CD4-positive, alpha-beta T cell (primary cell): ENCODE measurements around the gene ASCC2. TPM values are rescaled to one million over a fixed set of nuclear protein-coding genes. Genes with fewer than 3 reads are reported as not detected.

Experiments
- ATAC-seq: fragments of 200-7000 bp; cut with Tn5 transposase; one replicate; pipeline ENCODE4 v1.10.0; 2022; ENCODE audit warnings: mild to moderate bottlenecking; ENCODE audit not compliant: poor library complexity
- CTCF ChIA-PET: fragments of 350-600 bp; sonication (Branson Sonifier 250); formaldehyde crosslinking; loops from one replicate; lab custom pipeline; 2021; ENCODE audit warnings: antibody characterized with exemption, inconsistent platforms; lab: Charles Lee
- POLR2A ChIA-PET: fragments of 350-600 bp; sonication (Branson Sonifier 250); formaldehyde crosslinking; loops from one replicate; lab custom pipeline; 2021; ENCODE audit warnings: antibody characterized with exemption, inconsistent platforms; lab: Charles Lee
- DNase-seq, 14 experiments: peaks; one replicate each; pipeline ENCODE4 v3.0.0-alpha.2; 2013 to 2020; ENCODE audit warnings: mixed read lengths in 2 of 14
- H3K27ac ChIP-seq, 2 donors: one replicate each; pipeline versions ENCODE4 v1.5.1 to v1.7.0; 2013; ENCODE audit warnings: low read length in 2 of 2, low read depth in 1 of 2, mild to moderate bottlenecking in 1 of 2
- H3K27me3 ChIP-seq, 2 experiments: 1 replicate in 1 of 2; 2 replicates in 1 of 2; pipeline versions ENCODE4 v1.6.1 to v1.7.0; 2013; ENCODE audit warnings: low read length in 2 of 2, control low read depth in 1 of 2, mild to moderate bottlenecking in 1 of 2, moderate library complexity in 1 of 2; ENCODE audit not compliant: insufficient read depth in 2 of 2, control insufficient read depth in 1 of 2
- H3K36me3 ChIP-seq: one replicate; pipeline ENCODE4 v1.6.1; 2013; ENCODE audit warnings: low read length, control low read depth; ENCODE audit not compliant: insufficient read depth
- H3K4me1 ChIP-seq: one replicate; pipeline ENCODE4 v1.6.1; 2013; ENCODE audit warnings: low read length, control low read depth; ENCODE audit not compliant: insufficient read depth
- H3K4me3 ChIP-seq: one replicate; pipeline ENCODE4 v1.5.1; 2013; ENCODE audit warnings: mild to moderate bottlenecking, low read length, moderate library complexity
- H3K9me3 ChIP-seq, 2 experiments: 1 replicate in 1 of 2; 2 replicates in 1 of 2; pipeline versions ENCODE4 v1.6.1 to v1.7.0; 2013; ENCODE audit warnings: low read length in 2 of 2, mild to moderate bottlenecking in 2 of 2, control low read depth in 1 of 2, moderate library complexity in 1 of 2; ENCODE audit not compliant: control insufficient read depth in 1 of 2, insufficient read depth in 1 of 2
- H3K27ac Mint-ChIP-seq: one replicate; pipeline ENCODE4 v1.8.0; 2020; ENCODE audit warnings: mixed read lengths
- H3K27me3 Mint-ChIP-seq: one replicate; pipeline ENCODE4 v1.8.0; 2021; ENCODE audit warnings: mixed read lengths
- H3K36me3 Mint-ChIP-seq: one replicate; pipeline ENCODE4 v1.8.0; 2021; ENCODE audit warnings: low read depth, mixed read lengths
- H3K4me1 Mint-ChIP-seq: one replicate; pipeline ENCODE4 v1.8.0; 2021; ENCODE audit warnings: low read depth, mixed read lengths
- H3K4me3 Mint-ChIP-seq: one replicate; pipeline ENCODE4 v1.8.0; 2020; ENCODE audit warnings: mild to moderate bottlenecking, mixed read lengths
- H3K9me3 Mint-ChIP-seq: one replicate; pipeline ENCODE4 v1.8.0; 2020; ENCODE audit warnings: mixed read lengths
- CTCF ChIP-seq: fragments of 200-600 bp; IDR thresholded peaks from one replicate; pipeline ENCODE4 v1.8.0; 2022; ENCODE audit warnings: antibody characterized with exemption, mild to moderate bottlenecking
- intact Hi-C, 2 experiments: fragments of 100-400 bp; cut with DNase I in 1 of 2; cut with micrococcal nuclease in 1 of 2; formaldehyde crosslinking; loops; one replicate each; pipeline versions ENCODE4 v1.15.1 to v1.9.0; 2023 to 2025; cut with DNase I, micrococcal nuclease
- total RNA-seq, 174 experiments: library from RNA in 2 of 174; stranded (reverse) in 2 of 174; gene quantifications; one replicate each; pipeline ENCODE4 v1.2.3 and lab custom pipeline; 2021 to 2026

The ASCC2 gene
- total RNA-seq, 2 experiments from 2014 or later, result 67.1 to 68.3 TPM

GRCh38 chr22:29767171-29768051, 70.7 kb downstream of the ASCC2 start, which contains the start of gene UQCR10:
Gene UQCR10 (plus strand): TSS chr22:29767369. CDS start chr22:29767399, 30 bp downstream.
- peaks cover 49% of the 10 kb centered on the region for H3K36me3 Mint-ChIP-seq
- peak within 1 kb of the TSS; percentile 88 for H3K27ac Mint-ChIP-seq
- peak within 1 kb of the TSS; percentile 98 for H3K4me3 Mint-ChIP-seq
- no peaks in the 10 kb centered on the region for H3K27me3 Mint-ChIP-seq
- ATAC-seq (peak; percentile 79), DNase-seq (peak; percentile 88 to 96 (median 91))
- ChIA-PET POLR2A (interaction anchor here (0.6 to 1.9 kb wide), 13 partner anchors 8 to 656 kb away, joined by 3 to 14 read pairs (median 3); partner anchors contain the start of genes ASCC2 and THOC5), CTCF (no interaction called here)
- intact Hi-C loops, result loop anchor here (1.0 to 10.0 kb wide), 11 partner anchors 71 to 1985 kb away; partner anchors contain the start of genes AP1B1 (in 1 of the 2), ASCC2 (in 1 of the 2), DEPDC5 (in 1 of the 2) and MTFP1 (in 1 of the 2)
- Histone ChIP-seq H3K4me3 (peak within 1 kb of the TSS; percentile 83), H3K9me3 (no peaks in the 10 kb centered on the region), H3K36me3 (peaks cover 22% of the 10 kb centered on the region), H3K4me1 (peaks cover 30% of the 10 kb centered on the region), H3K27ac (peak within 1 kb of the TSS; percentile 73 to 78), H3K27me3 (no peaks in the 10 kb centered on the region)
- H3K4me1 Mint-ChIP-seq, result peaks cover 34% of the 10 kb centered on the region
- no peaks in the 10 kb centered on the region for H3K9me3 Mint-ChIP-seq
- no peak for TF ChIP-seq CTCF

GRCh38 chr22:29766632-29767170, 71.4 kb downstream of the ASCC2 start, which contains the start of gene ZMAT5:
Gene ZMAT5 (minus strand): TSS chr22:29767007. CDS start chr22:29748544, 18,463 bp downstream.
- Mint-ChIP-seq H3K4me1 (peaks cover 34% of the 10 kb centered on the region), H3K27ac (peak within 1 kb of the TSS; percentile 88), H3K27me3 (no peaks in the 10 kb centered on the region), H3K4me3 (peak within 1 kb of the TSS; percentile 98), H3K36me3 (peaks cover 45% of the 10 kb centered on the region), H3K9me3 (no peaks in the 10 kb centered on the region)
- peak within 1 kb of the TSS; percentile 83 for H3K4me3 ChIP-seq
- H3K36me3 ChIP-seq, result peaks cover 22% of the 10 kb centered on the region
- peak; percentile 96 for ATAC-seq
- TF ChIP-seq CTCF, result no peak
- no peaks in the 10 kb centered on the region for H3K27me3 ChIP-seq
- DNase-seq, result peak; percentile 81 to 97 (median 88)
- peak within 1 kb of the TSS; percentile 73 to 78 for H3K27ac ChIP-seq
- H3K9me3 ChIP-seq, result no peaks in the 10 kb centered on the region
- H3K4me1 ChIP-seq, result peaks cover 30% of the 10 kb centered on the region
- intact Hi-C loops, result loop anchor here (1.0 to 10.0 kb wide), 9 partner anchors 72 to 1986 kb away; partner anchors contain the start of genes ASCC2 (in 2 of the 2), AP1B1 (in 1 of the 2), DEPDC5 (in 1 of the 2) and MTMR3 (in 1 of the 2)
- POLR2A ChIA-PET, result interaction anchor here (0.6 to 1.9 kb wide), 13 partner anchors 9 to 657 kb away, joined by 3 to 14 read pairs (median 3); partner anchors contain the start of genes ASCC2 and THOC5
- CTCF ChIA-PET, result no interaction called here
